Fibroblast of the conjunctiva (primary cell): Measurements from ENCODE around the gene AQP12A.
"Not testable (repeated sequence)": the region's sequence is repeated elsewhere in the genome, so short reads cannot be mapped to it uniquely, and the experiment has no call there.

Experiments
- DNase-seq: peaks from one replicate; pipeline ENCODE4 v3.0.0-alpha.2; 2010; ENCODE audit warnings: low read depth

AQP12A gene, protein sequence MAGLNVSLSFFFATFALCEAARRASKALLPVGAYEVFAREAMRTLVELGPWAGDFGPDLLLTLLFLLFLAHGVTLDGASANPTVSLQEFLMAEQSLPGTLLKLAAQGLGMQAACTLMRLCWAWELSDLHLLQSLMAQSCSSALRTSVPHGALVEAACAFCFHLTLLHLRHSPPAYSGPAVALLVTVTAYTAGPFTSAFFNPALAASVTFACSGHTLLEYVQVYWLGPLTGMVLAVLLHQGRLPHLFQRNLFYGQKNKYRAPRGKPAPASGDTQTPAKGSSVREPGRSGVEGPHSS

DNA sequence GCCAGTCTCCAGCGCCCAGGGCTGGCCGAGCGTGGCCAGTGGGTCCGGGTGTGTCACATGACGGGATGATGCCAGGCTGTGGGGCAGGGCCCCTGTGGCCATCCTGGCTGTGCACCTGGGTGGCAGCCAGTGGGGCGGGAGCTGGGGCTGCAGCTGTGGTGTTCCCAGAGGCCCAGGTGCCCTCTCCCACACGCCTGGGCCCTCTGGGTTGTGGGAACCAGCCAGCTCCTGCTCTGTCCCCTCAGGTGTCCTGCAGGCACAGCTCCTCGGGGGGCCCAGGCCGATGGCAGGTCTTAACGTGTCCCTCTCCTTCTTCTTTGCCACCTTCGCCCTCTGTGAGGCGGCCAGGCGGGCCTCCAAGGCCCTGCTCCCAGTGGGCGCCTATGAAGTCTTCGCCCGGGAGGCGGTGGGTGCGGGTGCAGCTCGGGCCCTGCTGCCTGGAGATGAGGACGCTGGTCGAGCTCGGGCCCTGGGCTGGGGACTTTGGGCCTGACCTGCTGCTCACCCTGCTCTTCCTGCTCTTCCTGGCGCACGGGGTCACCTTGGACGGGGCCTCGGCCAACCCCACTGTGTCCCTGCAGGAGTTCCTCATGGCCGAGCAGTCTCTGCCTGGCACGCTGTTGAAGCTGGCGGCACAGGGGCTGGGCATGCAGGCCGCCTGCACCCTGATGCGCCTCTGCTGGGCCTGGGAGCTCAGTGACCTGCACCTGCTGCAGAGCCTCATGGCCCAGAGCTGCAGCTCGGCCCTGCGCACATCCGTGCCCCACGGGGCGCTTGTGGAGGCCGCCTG is at the start of gene AQP12A:
Gene AQP12A, plus strand, starts transcription at position 236 of the 790 bp plus-strand sequence. Its CDS starts 48 bp downstream, at position 284.
- not testable (repeated sequence) for DNase-seq

DNA sequence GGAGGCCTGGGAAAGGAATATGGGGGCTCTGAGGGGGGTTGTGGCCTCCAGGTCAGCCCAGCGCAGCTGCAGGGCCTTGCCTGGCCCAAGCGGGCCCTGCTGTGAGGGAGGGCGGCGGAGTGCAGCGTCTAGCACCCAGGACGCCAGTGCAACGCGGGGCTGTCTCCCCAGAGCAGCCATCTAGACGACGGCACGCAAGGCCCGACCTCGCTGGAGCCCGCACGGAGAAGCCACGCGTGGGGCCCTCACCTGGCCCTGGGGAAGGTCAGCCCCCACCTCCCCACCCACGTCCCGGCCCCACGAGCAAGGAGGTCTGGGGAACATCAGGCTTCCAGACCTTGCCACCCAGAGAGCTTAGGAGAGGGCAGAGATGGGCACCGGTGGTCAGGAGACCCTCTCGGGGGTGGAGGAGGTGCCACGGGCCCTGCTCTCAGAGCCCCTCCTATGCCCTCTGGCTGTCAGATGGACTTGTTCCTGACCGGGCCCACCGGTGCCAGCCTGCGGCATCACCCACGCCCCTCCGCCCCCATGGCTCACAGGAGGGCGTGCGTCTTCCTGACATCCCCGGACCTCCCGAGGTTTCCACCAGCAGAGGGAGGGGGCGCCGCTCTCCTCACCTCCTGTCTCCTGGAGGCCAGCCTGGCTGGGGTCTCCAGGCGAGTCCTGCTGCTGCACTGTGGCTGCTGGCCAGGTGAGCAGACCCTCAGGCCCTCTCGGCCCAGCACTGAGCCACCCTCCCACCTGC is 49.4 kb upstream of the AQP12A start:
- no peak for DNase-seq

DNA sequence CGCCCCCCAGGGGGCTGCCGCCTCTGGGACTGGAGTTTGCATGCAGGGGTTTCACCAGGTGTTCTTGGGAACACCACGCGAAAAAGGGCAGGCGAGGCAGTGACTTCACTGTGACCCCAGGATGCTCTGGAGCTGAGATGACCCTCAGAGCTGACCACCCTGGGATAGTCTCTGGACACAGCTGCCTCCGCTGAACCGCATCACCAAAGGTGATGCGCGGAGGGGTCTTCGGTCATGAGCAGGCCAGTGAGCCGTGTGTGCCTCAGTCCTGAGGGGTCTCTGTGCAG is 48.9 kb upstream of the AQP12A start:
- no peak for DNase-seq

DNA sequence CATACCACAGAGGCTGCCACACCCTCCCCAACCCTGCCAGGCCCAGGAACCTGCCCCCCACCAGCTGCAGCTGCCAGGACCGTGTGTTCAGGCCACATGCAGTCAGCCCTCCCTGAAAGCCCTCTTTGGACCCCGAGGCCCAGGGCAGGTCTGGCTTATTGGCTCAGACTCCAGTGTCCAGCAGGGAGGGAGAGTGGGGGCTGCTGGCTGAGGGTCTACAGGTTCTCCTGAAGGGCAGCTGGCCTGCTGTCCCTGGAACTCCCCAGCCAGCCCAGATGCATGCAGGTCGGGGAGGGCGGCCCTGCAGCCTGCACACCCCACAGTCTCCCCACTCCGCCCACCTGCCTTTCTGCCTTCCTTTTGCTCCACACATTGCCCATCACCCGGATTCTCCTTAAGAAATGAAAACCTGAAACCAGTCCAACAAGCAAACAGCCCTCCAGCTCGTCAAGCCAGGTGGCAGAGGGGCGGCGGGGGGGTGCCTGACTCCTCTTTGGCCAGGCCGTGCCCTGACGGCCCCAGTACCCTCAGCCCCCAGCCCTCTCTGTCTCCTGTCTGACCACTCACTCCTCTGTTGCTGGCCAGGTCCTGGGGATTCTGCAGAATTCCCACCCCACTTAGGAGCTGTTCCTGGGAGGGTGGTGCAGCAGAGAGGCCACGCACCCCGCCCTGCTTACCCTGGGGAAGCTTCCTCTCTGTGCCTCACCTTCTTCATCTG is 48.4 kb upstream of the AQP12A start:
- no peak for DNase-seq

DNA sequence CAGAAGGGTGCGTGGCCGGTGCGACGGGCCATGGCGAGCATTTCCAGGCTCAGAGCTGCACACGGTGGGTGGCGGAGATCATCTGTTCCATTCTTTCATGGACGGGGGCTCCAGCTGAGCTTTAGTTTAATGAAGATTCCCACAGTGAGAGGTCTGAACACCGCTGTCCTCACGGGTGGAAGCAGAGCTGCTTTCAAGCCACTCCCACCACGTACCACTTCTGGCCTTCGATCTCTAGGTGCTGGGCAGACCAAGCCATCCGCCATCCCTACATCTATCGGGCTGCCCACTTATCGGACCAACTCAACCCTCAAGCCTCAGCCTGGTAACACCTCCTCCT is 47.9 kb upstream of the AQP12A start:
- no peak for DNase-seq

DNA sequence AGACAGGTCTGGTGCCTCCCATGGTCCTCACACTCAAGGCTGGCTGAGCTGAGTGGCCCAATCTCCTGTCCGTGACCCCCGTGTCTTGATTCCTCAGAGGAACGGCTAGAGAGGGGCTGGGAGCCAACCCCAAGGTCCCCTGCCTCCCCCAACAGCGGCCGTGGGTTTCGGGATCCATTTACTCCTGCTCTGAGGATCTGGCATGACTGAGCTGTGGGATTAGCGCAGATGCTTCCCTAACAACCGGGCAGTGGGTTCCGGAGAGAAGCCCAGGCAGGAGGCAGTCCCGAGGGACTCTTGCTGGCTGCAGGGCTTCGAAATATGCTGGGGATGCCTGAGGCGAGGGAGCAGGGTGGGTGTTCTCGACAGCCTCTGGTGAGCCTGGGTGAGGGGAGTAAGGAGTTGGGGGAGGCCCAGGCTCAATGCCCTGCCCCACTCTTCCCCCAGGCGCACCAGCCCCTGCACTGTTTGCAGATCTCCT is 47.5 kb upstream of the AQP12A start:
- DNase-seq: no peak

DNA sequence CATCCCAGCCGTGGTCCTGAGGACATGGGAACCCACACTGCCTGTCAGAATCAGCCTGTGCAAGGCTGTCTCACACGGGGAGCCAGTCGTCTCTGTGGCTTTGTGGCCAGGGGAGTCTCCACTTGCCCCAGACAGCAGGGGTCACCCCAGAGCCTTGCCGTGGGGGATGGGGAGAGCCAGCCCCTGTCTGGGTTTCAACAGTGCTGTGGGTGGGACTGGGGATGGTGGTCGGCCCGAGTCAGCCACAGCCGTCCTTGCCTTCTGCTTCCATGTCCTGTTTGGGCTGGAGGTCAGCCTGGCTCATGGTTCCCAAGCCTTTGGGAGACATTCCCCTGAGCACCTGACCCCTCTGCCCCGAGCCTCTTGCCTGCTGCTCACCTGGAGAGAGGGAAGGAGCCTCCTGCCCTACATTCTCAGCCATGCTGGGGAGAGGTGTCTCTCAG is 46.8 kb upstream of the AQP12A start:
- no peak for DNase-seq

DNA sequence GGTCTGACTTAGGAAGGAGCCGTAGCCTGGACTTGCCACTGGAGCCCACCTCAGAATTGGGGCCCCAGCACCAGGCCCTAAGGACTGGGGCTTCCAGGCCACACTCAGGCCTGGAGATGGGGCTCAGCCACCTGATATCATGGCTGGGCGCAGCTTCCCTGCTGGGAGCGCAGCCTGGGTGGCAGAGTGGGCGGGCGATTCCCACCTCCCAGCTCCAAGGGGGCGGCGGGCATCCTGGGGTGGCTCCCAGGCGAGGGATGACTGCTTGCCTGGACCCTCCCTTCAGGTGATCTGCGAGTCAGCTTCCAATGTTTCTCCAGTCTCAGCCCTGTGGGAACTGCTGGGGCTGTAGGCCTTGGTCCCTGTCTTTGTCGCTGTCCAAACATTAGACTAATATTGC is 46.3 kb upstream of the AQP12A start:
- no peak for DNase-seq

DNA sequence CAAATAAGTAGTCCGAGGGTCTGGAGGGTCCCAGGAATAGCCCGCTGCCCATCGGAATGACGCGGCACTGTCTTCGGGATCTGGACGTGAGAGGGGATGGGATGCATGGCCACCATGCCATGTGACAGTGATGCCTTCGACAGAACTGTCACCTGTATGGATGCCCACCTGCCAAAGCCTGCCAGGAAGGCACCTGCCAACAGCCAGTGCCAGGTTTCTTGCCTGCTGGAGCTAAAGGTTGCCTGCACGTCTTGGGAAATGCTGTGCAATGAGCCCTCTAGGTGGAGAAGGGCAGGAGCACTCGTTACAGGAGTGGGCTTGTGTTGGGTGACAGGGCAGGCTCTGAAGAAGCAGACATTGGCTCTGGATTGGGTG is 45.9 kb upstream of the AQP12A start:
- DNase-seq: no peak

DNA sequence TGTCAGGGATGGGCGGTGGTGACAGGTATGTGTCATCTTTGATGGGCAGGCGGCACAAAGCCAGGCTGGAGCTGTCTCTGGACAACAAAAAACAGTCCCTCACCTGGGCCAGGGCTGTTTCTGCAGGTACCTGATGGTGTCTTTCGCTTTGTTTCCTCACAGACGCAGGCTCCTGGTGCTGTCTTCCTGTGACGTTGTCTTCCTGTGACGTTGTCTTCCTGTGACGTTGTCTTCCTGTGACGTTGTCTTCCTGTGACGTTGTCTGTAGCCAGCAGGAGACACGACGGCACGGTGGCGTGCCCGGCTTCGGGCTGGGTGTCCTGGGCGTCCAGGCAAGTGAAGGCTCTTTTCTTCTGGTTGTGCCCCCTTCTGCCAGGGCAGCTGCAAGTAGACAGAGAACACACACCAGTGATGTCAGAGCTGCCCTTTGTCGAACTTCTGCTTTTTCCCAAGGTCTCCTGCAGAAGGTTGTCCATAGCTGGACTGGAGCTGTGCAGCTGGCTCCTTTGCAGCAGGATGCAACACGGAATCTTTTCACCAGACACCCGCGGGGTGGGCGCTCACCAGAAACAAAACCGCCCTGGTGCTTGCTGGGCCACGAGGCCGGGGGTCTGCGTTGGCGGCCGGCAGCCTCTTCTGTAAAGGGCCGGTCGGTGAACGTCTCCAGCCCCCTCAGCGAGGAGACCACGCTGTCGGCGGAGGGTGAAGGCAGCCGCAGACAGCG is 45.3 kb upstream of the AQP12A start:
- no peak for DNase-seq

DNA sequence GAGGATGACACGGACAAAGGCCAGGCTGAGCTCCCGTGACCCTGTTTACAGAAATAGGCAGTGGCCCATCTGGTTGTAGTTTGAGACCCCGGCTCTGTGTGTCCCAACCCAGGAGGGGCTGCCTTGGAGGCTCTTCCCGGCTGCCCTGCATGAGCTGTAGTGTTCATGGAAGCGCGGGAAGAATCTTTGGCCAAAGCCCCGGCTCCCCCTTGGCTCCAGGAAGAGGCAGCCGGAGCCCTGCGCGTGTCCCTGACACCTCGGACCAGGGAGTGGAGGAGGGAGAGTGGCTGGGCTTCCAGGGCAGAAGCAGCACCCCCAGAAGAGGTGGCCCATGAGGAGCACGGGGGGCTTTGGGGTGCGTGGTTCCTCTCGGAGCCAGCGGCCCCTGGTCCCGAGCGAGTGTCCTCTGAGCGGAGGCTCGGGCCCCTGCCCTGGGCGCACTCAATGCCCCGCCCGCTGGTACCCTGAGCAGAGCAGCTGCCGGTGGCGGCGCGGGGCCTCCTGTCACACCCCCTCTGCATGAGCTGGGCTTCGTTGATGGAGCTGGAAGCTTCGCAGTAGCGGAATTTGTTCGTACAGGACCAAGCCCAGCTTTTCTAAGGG is 44.7 kb upstream of the AQP12A start:
- DNase-seq: no peak

DNA sequence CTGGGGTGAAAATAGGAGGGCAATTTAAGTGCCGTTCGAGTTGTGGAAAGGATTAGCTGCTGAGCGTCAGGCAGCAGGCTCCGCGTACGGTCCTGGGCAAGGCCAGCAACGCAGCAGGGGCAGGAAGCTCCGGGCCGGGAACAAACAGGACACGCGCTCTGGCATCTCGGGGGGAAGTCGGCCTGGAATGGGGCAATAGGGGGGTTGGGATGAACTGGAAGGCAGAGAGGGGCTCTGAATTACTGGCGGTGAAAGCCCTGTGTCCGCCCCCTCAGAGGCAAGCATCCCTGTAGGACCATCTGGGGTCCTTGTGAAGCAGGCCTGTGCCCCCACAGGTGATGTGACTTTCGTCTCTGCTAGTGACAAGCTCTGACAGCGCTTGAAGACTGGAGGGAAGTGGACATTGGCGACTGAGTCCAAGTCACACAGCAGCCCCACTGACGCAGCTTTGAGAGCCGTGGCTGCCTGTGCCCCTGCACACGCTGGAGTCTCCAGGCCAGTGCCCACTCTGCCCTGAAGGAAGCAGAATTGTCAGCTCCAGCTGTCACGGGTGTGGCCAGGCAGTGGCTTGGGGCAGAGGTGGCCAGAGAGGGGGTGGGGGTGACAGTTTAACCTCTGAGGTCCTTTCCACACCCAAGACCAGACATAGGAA is 44.0 kb upstream of the AQP12A start:
- DNase-seq: no peak

DNA sequence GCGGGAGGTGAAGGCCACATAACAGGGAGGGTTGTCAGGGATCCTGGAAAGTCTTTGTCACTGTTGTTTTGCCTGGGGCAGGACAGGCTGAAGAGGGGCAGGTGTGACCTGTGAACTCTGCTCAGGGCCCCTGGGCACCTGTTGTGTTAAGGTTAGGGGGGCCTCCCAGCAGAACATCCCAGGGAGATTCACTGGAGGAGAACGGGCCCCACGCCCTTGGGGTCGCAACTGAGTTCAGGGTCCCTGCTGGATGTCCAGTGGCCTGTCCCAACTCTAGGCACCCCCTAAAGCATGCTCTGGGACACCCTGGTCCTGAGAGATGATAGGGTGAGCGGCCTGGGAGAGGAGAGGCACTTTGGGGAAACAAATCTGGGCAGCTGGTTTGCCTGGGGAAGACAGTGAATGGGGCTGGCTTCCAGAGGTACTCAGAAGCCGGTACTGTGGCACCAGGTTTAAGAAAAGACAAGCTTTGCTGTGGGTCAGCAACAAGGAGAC is 43.5 kb upstream of the AQP12A start:
- no peak for DNase-seq

DNA sequence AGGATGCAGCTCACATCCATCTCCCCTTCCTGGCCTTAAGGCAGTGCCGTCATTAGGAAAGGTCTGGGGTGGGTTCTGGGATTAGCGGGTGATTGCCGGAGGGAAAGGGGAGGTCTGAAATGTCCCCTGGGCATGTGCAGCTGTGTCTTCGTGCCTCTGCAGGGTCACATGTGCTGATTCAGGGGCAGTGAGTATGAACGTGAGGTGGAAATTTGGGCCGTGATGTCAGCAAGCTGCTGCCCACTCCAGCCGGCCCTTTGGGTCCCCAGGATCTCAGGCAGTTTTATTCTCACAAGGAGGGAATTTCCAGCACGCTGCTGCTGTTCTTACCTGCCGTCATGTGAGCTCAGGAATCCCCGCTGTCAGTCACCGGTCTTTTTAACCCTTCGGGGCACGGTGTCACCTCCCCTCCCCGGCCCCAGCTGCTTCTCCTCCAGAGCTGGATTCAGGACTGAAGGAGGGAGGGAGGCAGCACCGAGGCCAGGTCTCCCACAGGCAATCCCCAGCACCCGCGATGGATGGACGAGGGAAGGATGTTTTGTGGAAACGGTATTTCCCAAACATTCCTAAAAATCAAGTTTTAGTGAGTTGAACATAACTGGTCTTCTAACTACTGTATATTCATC is 42.9 kb upstream of the AQP12A start:
- DNase-seq: no peak

DNA sequence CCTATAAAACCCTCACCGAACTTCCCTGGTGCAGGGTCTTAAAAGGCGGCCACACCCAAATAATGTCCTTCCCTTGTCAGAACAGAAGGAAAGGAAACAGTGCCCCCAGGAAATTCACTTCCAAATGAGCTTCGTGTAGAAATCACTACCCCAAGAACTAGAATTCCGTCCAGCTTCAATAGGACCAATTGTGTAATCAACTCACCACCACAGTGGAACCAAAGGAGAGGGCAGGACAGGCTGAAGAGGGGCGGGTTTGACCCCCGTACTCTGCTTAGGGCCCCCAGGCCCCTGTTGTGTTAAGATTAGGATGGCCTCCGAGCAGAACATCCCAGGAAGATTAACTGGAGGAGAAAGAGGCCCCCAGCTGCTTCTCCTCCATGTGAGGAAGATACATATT is 42.3 kb upstream of the AQP12A start:
- no peak for DNase-seq

DNA sequence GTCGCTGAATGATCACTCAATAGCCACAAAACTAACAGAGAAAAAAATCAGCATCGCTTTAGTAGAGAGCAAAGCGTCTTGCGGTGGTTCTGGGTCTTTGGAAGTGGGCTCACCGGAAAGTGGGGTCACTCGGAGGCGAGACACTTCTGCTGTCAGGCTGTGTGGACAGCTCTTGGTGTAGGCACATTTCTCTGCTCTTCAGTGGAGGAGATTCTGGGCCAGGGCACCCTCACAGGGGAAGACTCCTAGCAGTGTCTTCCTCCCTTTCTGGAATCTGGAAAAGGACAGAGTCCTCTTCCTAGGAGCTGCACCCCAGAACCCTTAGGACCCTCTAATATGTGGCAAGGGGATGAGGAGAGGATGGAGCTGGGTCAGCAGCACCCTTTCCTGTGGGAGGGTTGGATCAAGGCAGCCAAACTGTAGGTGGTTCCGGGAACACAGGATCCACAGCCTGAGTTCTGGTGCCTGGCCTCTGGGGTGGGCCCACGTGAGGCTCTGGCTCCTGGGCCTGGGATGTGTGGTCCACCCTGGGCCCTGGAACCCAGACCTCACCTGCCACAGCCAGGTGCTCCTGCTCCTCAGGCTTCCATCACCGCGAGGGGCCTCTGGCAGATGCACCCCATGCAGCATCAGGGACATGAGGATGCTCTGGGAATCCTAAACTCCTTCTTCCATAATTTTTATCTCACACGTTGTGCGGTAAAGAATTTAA is 41.3 kb upstream of the AQP12A start:
- DNase-seq: no peak

DNA sequence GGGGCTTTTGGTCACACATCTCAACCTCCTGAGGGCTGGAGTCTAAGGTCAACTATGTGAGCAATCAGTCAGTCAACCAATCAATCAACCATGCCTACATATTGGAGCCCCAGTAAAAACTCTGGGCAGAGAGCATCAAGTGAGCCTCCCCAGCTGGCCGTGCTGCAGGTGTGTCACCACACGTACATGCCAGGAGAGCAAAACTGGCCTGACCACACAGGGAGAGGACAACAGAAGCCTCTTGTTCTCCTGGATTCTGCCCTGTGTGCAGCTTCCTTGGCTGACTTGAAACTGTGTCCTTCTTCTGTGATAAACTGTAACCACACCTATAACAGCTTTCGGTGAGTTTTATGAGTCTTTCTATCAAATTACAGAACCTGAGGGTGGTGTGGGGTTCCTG is 40.5 kb upstream of the AQP12A start:
- DNase-seq: no peak

DNA sequence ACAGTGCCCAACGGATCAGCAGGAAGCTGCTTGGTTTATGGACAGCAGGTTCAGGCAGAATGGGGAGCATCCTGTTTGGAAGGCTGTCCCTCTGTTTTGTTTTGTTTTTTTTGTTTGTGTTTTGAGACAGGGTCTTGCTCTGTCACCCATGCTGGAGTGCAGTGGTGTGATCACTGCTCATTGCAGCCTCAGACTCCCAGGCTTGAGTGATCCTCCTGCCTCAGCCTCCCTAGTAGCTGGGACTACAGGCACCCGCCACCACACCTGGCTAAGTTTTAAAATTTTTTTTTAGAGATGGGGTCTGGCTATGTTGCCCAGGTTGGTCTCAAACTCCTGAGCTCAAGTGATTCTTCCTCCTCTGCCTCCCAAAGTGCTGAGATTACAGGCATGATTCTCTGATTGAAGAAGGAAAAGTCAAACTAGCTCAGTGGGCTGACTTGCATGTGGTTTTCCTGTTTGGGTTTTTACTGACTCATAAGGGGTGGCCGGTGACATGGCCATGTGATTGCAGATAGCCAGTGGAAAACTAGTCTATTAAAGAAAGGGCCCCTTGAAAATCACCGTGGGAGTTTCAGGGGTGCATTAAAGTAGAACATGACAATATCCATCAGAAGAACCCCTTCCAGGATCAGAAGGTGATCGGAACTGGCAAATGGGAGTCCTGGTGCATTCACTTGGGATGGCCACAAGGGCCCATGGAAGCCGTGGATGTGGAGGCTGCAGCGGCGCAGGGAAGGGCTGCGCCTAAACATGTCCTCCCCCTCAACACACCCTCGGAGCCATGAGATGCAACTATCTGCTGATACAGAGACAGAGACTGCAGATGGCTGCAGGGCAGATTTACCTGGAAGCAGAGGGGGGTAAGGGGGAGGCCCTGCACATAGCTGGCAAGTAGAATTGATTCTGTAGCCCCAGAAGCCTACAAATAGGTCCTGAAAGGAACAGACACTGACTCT is 35.5 kb upstream of the AQP12A start:
- no peak for DNase-seq
